Omental fat pad (tissue), 4 donors: ENCODE results near the gene MYO1B. TPM values are rescaled to one million over a fixed set of nuclear protein-coding genes. Genes with fewer than 3 reads are reported as not detected.

Experiments
- ATAC-seq: fragments of 150-250 bp; one replicate; pipeline ENCODE4 v1.9.1; 2016; ENCODE audit warnings: mild to moderate bottlenecking, moderate library complexity; ENCODE audit not compliant: low FRiP score
- DNase-seq: peaks from one replicate; pipeline ENCODE4 v3.0.0-alpha.2; 2019; ENCODE audit warnings: low spot score
- total RNA-seq, 4 donors: library from RNA; depleted of rRNA; stranded (reverse); fragments of >200 nt; gene quantifications; one replicate each; pipeline ENCODE4 v1.1.0, GENCODE V29; 2016
- TF ChIP-seq, protein P1 (sequence below), 3 donors: fragments of 450-650 bp; IDR thresholded peaks; one replicate each; pipeline ENCODE4 v1.5.1; 2016 to 2017; ENCODE audit warnings: antibody characterized with exemption in 3 of 3, mild to moderate bottlenecking in 3 of 3, moderate library complexity in 2 of 3

Gene MYO1B
- total RNA-seq, 4 donors from 2014 or later, result 37.7 to 118 (median 59.8) TPM

GRCh38 chr2:191374366-191374765, 129.2 kb downstream of the MYO1B start:
- ATAC-seq (no peak), DNase-seq (no peak)
- TF ChIP-seq, protein P1, sequence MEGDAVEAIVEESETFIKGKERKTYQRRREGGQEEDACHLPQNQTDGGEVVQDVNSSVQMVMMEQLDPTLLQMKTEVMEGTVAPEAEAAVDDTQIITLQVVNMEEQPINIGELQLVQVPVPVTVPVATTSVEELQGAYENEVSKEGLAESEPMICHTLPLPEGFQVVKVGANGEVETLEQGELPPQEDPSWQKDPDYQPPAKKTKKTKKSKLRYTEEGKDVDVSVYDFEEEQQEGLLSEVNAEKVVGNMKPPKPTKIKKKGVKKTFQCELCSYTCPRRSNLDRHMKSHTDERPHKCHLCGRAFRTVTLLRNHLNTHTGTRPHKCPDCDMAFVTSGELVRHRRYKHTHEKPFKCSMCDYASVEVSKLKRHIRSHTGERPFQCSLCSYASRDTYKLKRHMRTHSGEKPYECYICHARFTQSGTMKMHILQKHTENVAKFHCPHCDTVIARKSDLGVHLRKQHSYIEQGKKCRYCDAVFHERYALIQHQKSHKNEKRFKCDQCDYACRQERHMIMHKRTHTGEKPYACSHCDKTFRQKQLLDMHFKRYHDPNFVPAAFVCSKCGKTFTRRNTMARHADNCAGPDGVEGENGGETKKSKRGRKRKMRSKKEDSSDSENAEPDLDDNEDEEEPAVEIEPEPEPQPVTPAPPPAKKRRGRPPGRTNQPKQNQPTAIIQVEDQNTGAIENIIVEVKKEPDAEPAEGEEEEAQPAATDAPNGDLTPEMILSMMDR (IDR thresholded peaks at IDR 0.05), result no peak

- no peak for DNase-seq
- TF ChIP-seq, protein P1 (IDR thresholded peaks at IDR 0.05), result no peak
- ATAC-seq, result no peak
Measured at GRCh38 chr2:191374939-191375338, 129.7 kb downstream of the MYO1B start.

GRCh38 chr2:191376981-191377629, 131.9 kb downstream of the MYO1B start:
- peak; percentile 98 for ATAC-seq
- TF ChIP-seq, protein P1 (IDR thresholded peaks at IDR 0.05), result no peak
- DNase-seq, result peak; percentile 43

DNA sequence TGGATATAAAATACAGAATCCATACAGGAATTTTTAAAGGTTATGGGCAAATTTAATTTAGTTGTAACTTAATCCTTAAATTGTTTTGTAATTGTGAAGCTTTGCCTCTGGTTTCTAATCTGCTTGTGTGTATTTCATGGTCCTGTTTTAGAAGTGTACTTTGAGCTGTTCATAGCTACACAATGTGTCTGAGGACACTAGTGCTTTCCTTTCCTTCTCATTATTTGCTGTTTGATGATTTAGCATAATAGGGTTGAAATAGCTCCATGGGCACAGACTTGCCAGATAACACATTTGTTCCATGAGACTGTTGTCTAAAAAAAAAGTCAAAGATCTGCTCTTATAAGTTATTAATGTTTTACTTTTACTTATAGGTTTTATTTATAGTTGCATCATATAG, 134.2 kb downstream of the MYO1B start:
- ATAC-seq (no peak), DNase-seq (no peak)
- TF ChIP-seq, protein P1 (IDR thresholded peaks at IDR 0.05), result no peak

GRCh38 chr2:191382801-191383200, 137.6 kb downstream of the MYO1B start:
- ATAC-seq, result no peak
- TF ChIP-seq, protein P1 (IDR thresholded peaks at IDR 0.05), result no peak
- DNase-seq, result no peak

DNA sequence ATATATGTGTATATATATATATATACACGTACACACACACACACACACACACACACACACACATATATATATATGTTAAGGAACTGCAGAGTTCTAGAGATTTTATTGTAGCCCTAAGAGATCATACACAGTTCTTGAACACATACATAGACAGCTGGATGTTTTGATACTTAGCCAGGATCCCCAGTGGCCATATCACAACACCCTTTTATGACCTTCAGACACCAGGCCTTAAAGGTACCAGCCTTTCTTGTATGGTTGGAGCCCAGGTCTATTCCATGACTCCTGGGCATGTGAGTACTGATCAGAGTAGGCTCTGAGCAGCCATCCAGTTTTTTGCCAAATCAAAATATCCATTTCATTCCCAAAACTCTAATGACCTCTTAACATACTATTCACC, 138.3 kb downstream of the MYO1B start:
- no peak for ATAC-seq
- TF ChIP-seq, protein P1 (IDR thresholded peaks at IDR 0.05), result no peak
- DNase-seq, result no peak

GRCh38 chr2:191384829-191385228, 139.6 kb downstream of the MYO1B start:
- ATAC-seq (no peak), DNase-seq (no peak)
- TF ChIP-seq, protein P1 (IDR thresholded peaks at IDR 0.05), result no peak
